PFSK-1 (cell line): ENCODE results near the gene BHMT.

Experiments
- FOXP2 ChIP-seq: optimal IDR thresholded peaks from 2 replicates; pipeline ENCODE3; 2011; ENCODE audit warnings: borderline replicate concordance, control low read depth, inconsistent platforms; ENCODE audit not compliant: insufficient read depth; ENCODE audit errors: extremely low read length, extremely low read depth
- POLR2AphosphoS5 ChIP-seq: IDR thresholded peaks from 2 replicates; pipeline ENCODE4 v1.6.1; 2012; ENCODE audit warnings: low read depth, mild to moderate bottlenecking, control low read depth, low read length, moderate library complexity
- REST ChIP-seq, 2 experiments: IDR thresholded peaks; 2 replicates each; pipeline versions ENCODE4 v1.6.1 to v1.8.0; 2011 to 2012; ENCODE audit warnings: low read depth in 2 of 2, low read length in 2 of 2, control low read depth in 1 of 2, inconsistent platforms in 1 of 2, mild to moderate bottlenecking in 1 of 2, moderate library complexity in 1 of 2; ENCODE audit not compliant: insufficient read depth in 1 of 2
- SIN3A ChIP-seq: IDR thresholded peaks from 2 replicates; pipeline ENCODE4 v1.6.1; 2012; ENCODE audit warnings: mild to moderate bottlenecking, low read length, moderate library complexity, borderline replicate concordance; ENCODE audit not compliant: insufficient read depth
- TAF1 ChIP-seq: IDR thresholded peaks from 2 replicates; pipeline ENCODE4 v1.6.1; 2012; ENCODE audit warnings: low read length, control low read depth, borderline replicate concordance; ENCODE audit not compliant: insufficient read depth

The BHMT gene

GRCh38 chr5:79120221-79120620, 8.6 kb downstream of the BHMT start:
- no peak for TF ChIP-seq FOXP2

- TF ChIP-seq SIN3A (no peak), TAF1 (no peak), POLR2AphosphoS5 (no peak), REST (IDR thresholded peaks at IDR 0.05; ENCODE audit: insufficient read depth in 1 of 2, low read depth in 2 of 2, low read length in 2 of 2) (no peak), FOXP2 (no peak)
Measured at GRCh38 chr5:79122973-79123372, 11.4 kb downstream of the BHMT start.

GRCh38 chr5:79124607-79125006, 13.0 kb downstream of the BHMT start:
- TF ChIP-seq FOXP2: no peak
- TF ChIP-seq SIN3A: no peak
- no peak for TF ChIP-seq REST (IDR thresholded peaks at IDR 0.05; ENCODE audit: insufficient read depth in 1 of 2, low read depth in 2 of 2, low read length in 2 of 2)
- no peak for TF ChIP-seq POLR2AphosphoS5
- no peak for TF ChIP-seq TAF1

- TF ChIP-seq POLR2AphosphoS5 (no peak), SIN3A (no peak), FOXP2 (no peak), REST (IDR thresholded peaks at IDR 0.05; ENCODE audit: insufficient read depth in 1 of 2, low read depth in 2 of 2, low read length in 2 of 2) (no peak), TAF1 (no peak)
Measured at GRCh38 chr5:79130781-79131180, 19.2 kb downstream of the BHMT start.

- no peak for TF ChIP-seq REST (IDR thresholded peaks at IDR 0.05; ENCODE audit: insufficient read depth in 1 of 2, low read depth in 2 of 2, low read length in 2 of 2)
- TF ChIP-seq POLR2AphosphoS5: no peak
- no peak for TF ChIP-seq FOXP2
- TF ChIP-seq TAF1: no peak
- TF ChIP-seq SIN3A: no peak
Measured at GRCh38 chr5:79133121-79133656, 21.6 kb downstream of the BHMT start.
